Right lung (tissue), 10 donors: Measurements from ENCODE around the gene ZNF22. TPM values are rescaled to one million over a fixed set of nuclear protein-coding genes. Genes with fewer than 3 reads are reported as not detected.

Experiments
- DNase-seq, 2 donors: peaks; one replicate each; pipeline ENCODE4 v3.0.0-alpha.2; 2013
- long read RNA-seq, 8 donors: transcript quantifications; one replicate each; lab custom pipeline, GENCODE V29; 2026
- polyA plus RNA-seq, 5 donors: library from polyadenylated mRNA; unstranded; fragments of 120-200 nt; gene quantifications; one replicate each; pipeline versions ENCODE4 v1.2.1 to v1.2.3, GENCODE V29; 2013; ENCODE audit warnings: inconsistent platforms in 1 of 5, low replicate concordance in 1 of 5; ENCODE audit not compliant: insufficient read length in 5 of 5, insufficient read depth in 1 of 5

The ZNF22 gene
- polyA plus RNA-seq = 100 to 1,000 TPM in 1 of 5 donors, 10 to 100 TPM in 4; 69.0 to 105 (median 79.8) TPM
- long read RNA-seq, donor 1, transcript ZNF22-201 (2 exons, 2,551 nt) = major isoform, 63 of 103 reads
- long read RNA-seq, donor 1, partial matches to known transcripts = 40 of 103 reads
- long read RNA-seq, donor 1, other reads (novel, unspliced or antisense) = 0 of 103 reads
- long read RNA-seq, donor 2, transcript ZNF22-201 (2 exons, 2,551 nt) = major isoform, 42 of 42 reads
- long read RNA-seq, donor 2, partial matches to known transcripts = 0 of 42 reads
- long read RNA-seq, donor 2, other reads (novel, unspliced or antisense) = 0 of 42 reads
- long read RNA-seq, donor 3, transcript ZNF22-201 (2 exons, 2,551 nt) = major isoform, 47 of 119 reads
- long read RNA-seq, donor 3, partial matches to known transcripts = 72 of 119 reads
- long read RNA-seq, donor 3, other reads (novel, unspliced or antisense) = 0 of 119 reads
- long read RNA-seq, donor 4, transcript ZNF22-201 (2 exons, 2,551 nt) = major isoform, 39 of 39 reads
- long read RNA-seq, donor 4, partial matches to known transcripts = 0 of 39 reads
- long read RNA-seq, donor 4, other reads (novel, unspliced or antisense) = 0 of 39 reads
- long read RNA-seq, donor 5, transcript ZNF22-201 (2 exons, 2,551 nt) = major isoform, 62 of 62 reads
- long read RNA-seq, donor 5, partial matches to known transcripts = 0 of 62 reads
- long read RNA-seq, donor 5, other reads (novel, unspliced or antisense) = 0 of 62 reads
- long read RNA-seq, donor 6, transcript ZNF22-201 (2 exons, 2,551 nt) = major isoform, 66 of 66 reads
- long read RNA-seq, donor 6, partial matches to known transcripts = 0 of 66 reads
- long read RNA-seq, donor 6, other reads (novel, unspliced or antisense) = 0 of 66 reads
- long read RNA-seq, donor 7, transcript ZNF22-201 (2 exons, 2,551 nt) = major isoform, 52 of 52 reads
- long read RNA-seq, donor 7, partial matches to known transcripts = 0 of 52 reads
- long read RNA-seq, donor 7, other reads (novel, unspliced or antisense) = 0 of 52 reads
- long read RNA-seq, donor 8, transcript ZNF22-201 (2 exons, 2,551 nt) = major isoform, 18 of 18 reads
- long read RNA-seq, donor 8, partial matches to known transcripts = 0 of 18 reads
- long read RNA-seq, donor 8, other reads (novel, unspliced or antisense) = 0 of 18 reads

DNA sequence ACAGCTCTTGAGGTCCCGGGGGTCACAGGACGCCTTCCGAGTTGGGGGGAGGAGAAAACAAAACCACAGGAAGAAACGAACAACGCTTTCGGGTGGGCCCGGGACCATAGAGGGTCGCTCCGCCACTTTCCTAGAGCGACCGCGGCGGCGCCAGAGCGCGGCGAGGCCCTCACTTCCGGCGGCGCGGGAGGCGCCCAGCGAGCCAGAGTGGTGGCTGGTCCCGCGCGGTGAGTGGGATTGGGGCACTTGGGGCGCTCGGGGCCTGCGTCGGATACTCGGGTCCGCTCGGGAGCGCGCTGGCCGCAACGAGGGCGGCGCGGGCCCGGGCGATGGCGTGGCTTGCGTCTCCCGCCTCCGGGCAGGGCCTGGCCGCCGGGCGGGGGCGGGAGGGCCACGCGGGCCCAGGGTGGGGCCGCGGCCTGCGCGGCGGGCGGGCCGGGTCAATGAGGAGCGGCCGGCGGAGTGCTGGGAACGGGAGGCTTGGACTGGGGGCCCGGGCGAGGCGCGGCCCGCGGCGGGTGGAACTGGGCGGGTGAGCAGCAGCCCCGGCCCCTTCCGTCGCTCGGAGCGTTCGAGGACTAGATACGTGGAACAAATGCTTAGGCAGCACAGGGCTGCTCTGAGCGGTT, at the start of gene ZNF22:
TSS of gene ZNF22 (plus strand) at position 172 of the 629 bp plus-strand sequence. CDS start 2,446 bp downstream, outside the sequence.
- DNase-seq = peak; percentile 85 to 88

- DNase-seq = no peak
Observed at GRCh38 chr10:44951576-44952226, 49.0 kb upstream of the ZNF22 start.

DNA sequence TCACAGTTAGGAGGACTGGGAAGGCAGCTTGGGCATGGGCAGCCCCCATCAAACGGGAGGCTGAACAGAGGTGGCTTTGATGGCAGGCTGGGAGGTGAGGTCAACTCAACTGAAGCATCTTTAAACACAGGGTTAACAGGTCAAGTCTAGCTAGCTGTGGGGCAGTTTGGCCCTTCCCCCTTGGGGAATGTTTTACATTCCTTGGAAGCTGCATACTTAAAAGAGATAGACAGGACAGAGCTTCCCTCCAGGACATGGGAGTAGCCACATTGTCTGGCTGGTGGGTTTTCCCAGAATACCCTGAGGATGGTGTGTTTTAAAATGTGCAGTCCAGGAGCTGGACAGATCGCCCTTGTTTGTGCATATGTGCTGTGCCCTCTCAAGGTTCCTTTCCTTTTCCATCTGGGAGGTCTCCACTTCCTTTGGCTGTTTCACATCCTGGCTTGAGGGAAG, 47.9 kb upstream of the ZNF22 start:
- no peak for DNase-seq

GRCh38 chr10:44954042-44954441, 46.7 kb upstream of the ZNF22 start:
- no peak for DNase-seq

- DNase-seq = no peak
Observed at GRCh38 chr10:44954962-44955361, 45.8 kb upstream of the ZNF22 start.

- no peak for DNase-seq
Observed at GRCh38 chr10:44955413-44956070, 45.2 kb upstream of the ZNF22 start.

DNA sequence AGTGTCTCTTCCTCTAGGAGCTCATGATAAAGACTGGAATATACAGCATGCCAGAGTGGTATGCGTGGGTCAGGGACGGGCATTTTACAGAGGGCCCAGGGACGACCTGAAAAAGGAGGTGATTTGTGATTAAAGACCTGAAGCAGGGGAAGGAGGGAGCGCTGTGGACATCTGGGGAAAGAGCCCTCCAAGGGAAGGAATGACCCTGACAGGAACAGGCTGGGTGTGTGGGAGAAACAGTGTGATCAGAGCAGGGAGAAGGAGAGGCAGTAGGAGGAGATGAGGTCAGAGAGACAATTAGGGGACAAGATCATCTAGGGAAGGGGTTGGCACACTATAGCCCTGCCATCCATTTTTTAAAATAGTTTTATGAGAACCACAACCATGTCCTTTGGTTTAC, 44.5 kb upstream of the ZNF22 start:
- DNase-seq = no peak

DNA sequence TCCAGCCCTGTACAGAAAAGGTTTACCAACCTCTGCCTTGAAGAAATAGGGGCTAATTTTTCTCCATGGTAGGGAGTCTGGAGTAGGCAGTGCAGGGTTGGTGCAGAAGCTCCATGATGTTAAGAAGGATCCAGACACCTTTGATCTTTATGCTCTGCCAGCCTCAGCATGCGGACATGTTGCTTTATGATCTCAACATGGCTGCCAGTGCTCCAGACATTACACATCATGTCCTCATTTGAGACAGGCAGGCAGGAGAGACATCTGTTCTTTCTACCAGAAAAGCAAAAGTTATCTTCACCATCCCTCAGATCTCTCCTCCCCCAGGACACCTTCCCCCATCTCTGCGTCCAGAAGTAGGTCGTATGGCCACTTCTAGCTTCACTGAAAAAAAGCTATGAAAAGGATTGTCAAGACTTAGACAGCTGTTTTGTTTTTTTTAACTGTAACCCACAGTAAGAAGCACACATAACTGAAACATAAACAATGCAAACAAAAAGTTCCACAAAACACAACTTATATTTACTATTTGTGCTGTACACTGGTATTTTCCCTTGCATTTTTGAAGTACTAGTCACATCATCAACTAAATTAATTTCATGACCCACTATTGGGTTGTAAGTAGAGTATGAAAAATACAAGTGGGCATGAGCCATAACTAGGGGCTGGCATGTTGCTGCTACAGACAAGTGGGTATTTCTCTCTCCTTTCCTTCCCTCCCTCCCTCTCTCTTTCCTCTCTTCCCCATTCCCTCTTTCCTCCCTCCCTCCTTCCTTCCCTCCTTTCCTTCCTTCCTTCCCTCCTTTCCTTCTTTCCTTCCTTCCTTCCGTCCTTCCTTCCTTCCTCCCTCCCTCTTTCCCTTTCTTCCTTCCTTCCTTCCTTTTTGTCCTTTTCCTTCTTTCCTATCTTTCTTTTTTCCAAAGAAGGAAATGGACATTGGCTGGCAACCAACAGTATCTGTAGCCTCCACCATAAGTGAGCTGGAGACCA, 43.7 kb upstream of the ZNF22 start:
- DNase-seq = no peak

- DNase-seq = no peak
Observed at GRCh38 chr10:44958196-44958897, 42.4 kb upstream of the ZNF22 start.

DNA sequence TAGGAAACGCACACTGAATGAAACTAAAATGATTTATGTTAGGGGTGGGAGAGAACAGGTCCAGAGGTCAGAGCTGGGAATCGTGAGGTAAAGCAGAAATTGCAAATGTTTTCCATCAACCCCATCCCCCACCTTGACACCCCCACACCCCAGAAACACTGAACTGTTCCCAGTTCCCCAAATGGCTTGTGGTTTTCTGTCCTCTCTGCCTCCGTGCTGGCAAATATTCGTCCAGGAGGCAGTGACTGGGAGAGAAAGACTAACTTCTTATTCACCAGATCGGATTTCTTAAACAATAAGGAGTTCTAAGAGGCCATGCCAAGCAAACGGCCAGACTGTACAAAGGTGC, 41.9 kb upstream of the ZNF22 start:
- no peak for DNase-seq

DNA sequence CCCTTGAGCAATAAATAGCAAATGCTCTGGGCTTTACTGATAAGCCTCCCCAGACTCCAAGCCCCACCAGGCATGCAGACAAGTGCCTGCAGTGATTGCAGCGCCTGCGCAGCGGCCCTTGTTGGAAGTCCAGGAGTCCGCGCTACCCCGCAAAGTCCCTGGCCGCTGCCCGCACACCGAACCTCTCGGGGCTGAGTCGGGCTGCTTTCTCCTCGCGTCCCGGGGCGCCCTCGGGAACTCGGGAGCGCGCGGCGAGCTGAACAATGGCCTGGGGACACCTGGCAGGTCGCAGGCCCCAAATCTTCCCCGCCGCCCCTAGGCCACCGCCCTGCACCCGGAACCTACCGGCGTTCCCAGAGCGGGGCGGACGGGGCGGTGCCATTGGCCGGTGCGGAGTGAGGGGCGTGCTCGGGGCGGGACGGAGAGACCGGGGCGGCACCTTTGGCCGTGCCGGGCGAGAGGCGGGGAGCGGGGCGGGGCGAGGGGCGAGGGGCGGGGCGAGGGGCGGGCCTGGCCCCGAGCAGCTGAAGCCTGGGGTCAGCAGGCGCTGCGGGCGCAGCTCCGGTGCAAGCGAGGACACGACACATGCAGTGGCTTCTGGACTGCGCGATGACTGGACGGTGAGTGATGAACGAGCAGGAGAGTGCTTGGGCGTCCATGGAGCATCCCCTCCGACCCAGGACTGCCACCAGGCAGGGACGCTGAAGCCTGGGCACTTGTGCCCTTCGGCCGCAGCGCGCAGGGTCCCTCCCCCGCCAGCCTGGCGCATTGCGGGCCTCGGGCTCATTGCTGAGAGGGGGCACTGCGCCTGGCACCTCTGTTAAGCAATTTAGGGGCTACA, 41.3 kb upstream of the ZNF22 start, which contains the start of gene RASSF4:
TSS of gene RASSF4 (plus strand) at position 556 of the 841 bp plus-strand sequence. CDS start 10,401 bp downstream, outside the sequence.
- DNase-seq = peak; percentile 74 to 81

DNA sequence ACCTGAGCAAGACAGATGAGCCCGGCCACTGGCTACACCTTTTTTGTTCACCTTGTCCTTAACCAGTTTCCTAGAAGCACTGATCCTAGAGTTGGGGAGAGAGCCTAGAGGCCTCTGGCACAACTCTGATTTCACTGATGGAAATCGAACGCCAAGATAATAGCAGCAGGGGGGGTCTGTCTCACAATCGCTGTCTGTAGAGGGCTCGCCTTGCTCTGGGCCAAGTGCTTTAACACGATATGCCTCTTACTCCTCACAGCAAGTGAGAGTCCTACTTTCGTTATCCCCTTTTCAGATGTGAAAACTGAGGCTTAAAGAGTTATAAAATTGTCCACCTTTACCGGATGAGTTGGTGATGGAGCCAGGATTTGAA, 40.6 kb upstream of the ZNF22 start:
- no peak for DNase-seq

DNA sequence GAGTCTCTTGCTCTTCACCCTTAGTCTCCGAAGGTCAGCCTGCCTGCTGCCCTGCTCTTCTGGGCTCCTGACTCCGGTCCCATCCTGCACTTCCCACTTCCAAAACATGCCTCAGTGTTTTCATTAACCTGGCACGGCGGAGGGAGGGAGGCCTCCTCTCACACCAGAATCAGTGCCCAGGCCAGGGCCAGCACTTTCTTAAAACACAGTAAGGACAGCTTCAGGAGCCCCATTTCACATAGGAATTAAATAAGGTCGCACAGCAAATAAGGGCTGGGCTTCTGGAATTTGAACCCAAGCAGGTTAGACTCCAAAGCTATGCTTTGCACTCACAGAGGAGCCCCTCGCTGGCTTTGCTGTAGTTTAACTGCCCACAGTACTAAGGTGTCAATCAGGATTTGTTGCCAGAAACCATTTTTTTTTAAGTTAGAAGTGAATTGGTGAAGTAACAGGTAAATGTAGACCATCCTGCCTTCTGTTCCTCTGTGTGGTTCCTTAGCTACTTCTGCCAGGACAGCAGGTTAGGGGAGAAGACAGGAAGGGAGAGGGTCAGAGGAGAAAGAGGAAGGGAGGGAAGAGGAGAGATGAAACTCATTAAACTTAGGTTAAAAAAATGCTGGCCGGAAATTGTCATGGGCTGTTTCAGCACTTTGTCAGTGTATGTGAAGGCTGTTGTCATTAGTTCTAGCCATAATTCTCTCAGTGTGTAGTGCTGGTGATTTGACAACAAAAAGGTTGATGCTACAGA, 40.1 kb upstream of the ZNF22 start:
- DNase-seq = no peak

- no peak for DNase-seq
Observed at GRCh38 chr10:44961230-44961571, 39.5 kb upstream of the ZNF22 start.

GRCh38 chr10:44961931-44962750, 38.6 kb upstream of the ZNF22 start:
- DNase-seq = no peak
